Stomach smooth muscle (tissue), 2 donors: ENCODE results near the gene POLR3E.

Experiments
- H3K27ac ChIP-seq: one replicate; pipeline ENCODE4 v1.7.0; 2013; ENCODE audit warnings: mild to moderate bottlenecking, low read length, inconsistent platforms
- H3K27me3 ChIP-seq, 2 donors: one replicate each; pipeline ENCODE4 v1.7.0; 2013; ENCODE audit warnings: low read length in 2 of 2; ENCODE audit not compliant: insufficient read depth in 2 of 2, control insufficient read depth in 1 of 2
- H3K36me3 ChIP-seq, 2 donors: one replicate each; pipeline ENCODE4 v1.7.0; 2013; ENCODE audit warnings: low read length in 2 of 2; ENCODE audit not compliant: control insufficient read depth in 2 of 2, insufficient read depth in 2 of 2
- H3K4me1 ChIP-seq: one replicate; pipeline ENCODE4 v1.7.0; 2013; ENCODE audit warnings: low read length; ENCODE audit not compliant: control insufficient read depth, insufficient read depth
- H3K4me3 ChIP-seq, 2 donors: one replicate each; pipeline ENCODE4 v1.7.0; 2013; ENCODE audit warnings: low read length in 2 of 2
- H3K9ac ChIP-seq, 2 donors: one replicate each; pipeline ENCODE4 v1.7.0; 2013; ENCODE audit warnings: low read length in 2 of 2, mild to moderate bottlenecking in 1 of 2
- H3K9me3 ChIP-seq, 2 donors: one replicate each; pipeline ENCODE4 v1.7.0; 2013; ENCODE audit warnings: low read length in 2 of 2; ENCODE audit not compliant: control insufficient read depth in 2 of 2
- donor health status: healthy.
- donor health status: Pancreatic carcinoma.

The POLR3E gene

GRCh38 chr16:22375963-22376640, 78.9 kb downstream of the POLR3E start:
- Histone ChIP-seq H3K9ac (no peak overlapping the region), H3K27me3 (no peaks in the 10 kb centered on the region), H3K9me3 (no peaks in the 10 kb centered on the region), H3K4me1 (peaks cover 13% of the 10 kb centered on the region), H3K27ac (no peak overlapping the region), H3K36me3 (no peaks in the 10 kb centered on the region), H3K4me3 (no peak overlapping the region)

- H3K27me3 ChIP-seq: no peaks in the 10 kb centered on the region
- no peaks in the 10 kb centered on the region for H3K9me3 ChIP-seq
- no peak overlapping the region for H3K27ac ChIP-seq
- H3K36me3 ChIP-seq: no peaks in the 10 kb centered on the region
- no peak overlapping the region for H3K4me3 ChIP-seq
- no peak overlapping the region for H3K9ac ChIP-seq
- peaks cover 5% of the 10 kb centered on the region for H3K4me1 ChIP-seq
These were observed 82.4 kb downstream of the POLR3E start for GRCh38 chr16:22379656-22380055.

GRCh38 chr16:22380529-22380928, 83.3 kb downstream of the POLR3E start:
- Histone ChIP-seq H3K9me3 (no peaks in the 10 kb centered on the region), H3K27ac (no peak overlapping the region), H3K36me3 (no peaks in the 10 kb centered on the region), H3K27me3 (no peaks in the 10 kb centered on the region), H3K4me3 (no peak overlapping the region), H3K9ac (no peak overlapping the region), H3K4me1 (no peaks in the 10 kb centered on the region)

- H3K36me3 ChIP-seq: no peaks in the 10 kb centered on the region
- no peak overlapping the region for H3K4me3 ChIP-seq
- no peaks in the 10 kb centered on the region for H3K27me3 ChIP-seq
- no peak overlapping the region for H3K27ac ChIP-seq
- H3K4me1 ChIP-seq: no peaks in the 10 kb centered on the region
- H3K9ac ChIP-seq: no peak overlapping the region
- no peaks in the 10 kb centered on the region for H3K9me3 ChIP-seq
These were observed 84.2 kb downstream of the POLR3E start for GRCh38 chr16:22381392-22381791.

GRCh38 chr16:22383827-22384226, 86.6 kb downstream of the POLR3E start:
- H3K9me3 ChIP-seq: no peaks in the 10 kb centered on the region
- H3K27ac ChIP-seq: no peak overlapping the region
- H3K9ac ChIP-seq: no peak overlapping the region
- H3K4me1 ChIP-seq: no peaks in the 10 kb centered on the region
- no peaks in the 10 kb centered on the region for H3K27me3 ChIP-seq
- H3K36me3 ChIP-seq: no peaks in the 10 kb centered on the region
- H3K4me3 ChIP-seq: no peak overlapping the region
